ENCODE data around the gene TBX3.

Gene TBX3

GRCh38 chr12:114655934-114656749 is 27.8 kb downstream of the TBX3 start:
- no peak for DNase-seq
- no peak overlapping the region for H2BK12ac ChIP-seq (ENCODE audit: low read length)
- H2AFZ ChIP-seq (ENCODE audit: insufficient read depth, low read length, poor library complexity) = no peak overlapping the region
- no peak overlapping the region for H3K18ac ChIP-seq (ENCODE audit: low read length)
- H3K9me3 ChIP-seq (ENCODE audit: insufficient read depth, low read depth, low read length) = no peaks in the 10 kb centered on the region
- no peak overlapping the region for H3K23ac ChIP-seq (ENCODE audit: low read length)
- H3K79me1 ChIP-seq (ENCODE audit: low read length) = peaks cover 1% of the 10 kb centered on the region
- H2BK5ac ChIP-seq (ENCODE audit: low read depth, low read length, poor library complexity) = no peak overlapping the region
- no peak overlapping the region for H4K91ac ChIP-seq (ENCODE audit: low read depth, low read length)
- H2BK120ac ChIP-seq (ENCODE audit: insufficient read depth, low read length, poor library complexity) = no peak overlapping the region
- no peak overlapping the region for H3K4ac ChIP-seq (ENCODE audit: low read depth, low read length)
- H3K4me2 ChIP-seq (ENCODE audit: low read length) = no peak overlapping the region
- no peaks in the 10 kb centered on the region for H3K79me2 ChIP-seq (ENCODE audit: control insufficient read depth, insufficient read depth, low read length, poor library complexity)
- H3K4me1 ChIP-seq (ENCODE audit: control insufficient read depth in 1 of 2, insufficient read depth in 2 of 2, low read length in 2 of 2) = peaks cover 5 to 13% of the 10 kb centered on the region in 2 experiments
- no peak overlapping the region for H3K4me3 ChIP-seq (ENCODE audit: low read depth, low read length)
- no peak overlapping the region for H3K27ac ChIP-seq (ENCODE audit: low read depth, low read length)
- H3K9ac ChIP-seq (ENCODE audit: low read length) = no peak overlapping the region
- H3K36me3 ChIP-seq (ENCODE audit: control insufficient read depth in 1 of 2, insufficient read depth in 2 of 2, low read length in 2 of 2) = no peaks in the 10 kb centered on the region
- H2AK5ac ChIP-seq (ENCODE audit: low read length) = no peak overlapping the region
- H4K12ac ChIP-seq (ENCODE audit: low read depth, low read length) = no peak overlapping the region
- H3K14ac ChIP-seq (ENCODE audit: low read length) = no peak overlapping the region
- H3K27me3 ChIP-seq (ENCODE audit: insufficient read depth, low read length) = no peaks in the 10 kb centered on the region
- H4K8ac ChIP-seq (ENCODE audit: low read depth, low read length) = no peak overlapping the region
- WGBS (ENCODE audit: extremely low coverage, insufficient coverage, insufficient read length) = no CpG with 5 or more reads among the region's 12 CpGs

DNA sequence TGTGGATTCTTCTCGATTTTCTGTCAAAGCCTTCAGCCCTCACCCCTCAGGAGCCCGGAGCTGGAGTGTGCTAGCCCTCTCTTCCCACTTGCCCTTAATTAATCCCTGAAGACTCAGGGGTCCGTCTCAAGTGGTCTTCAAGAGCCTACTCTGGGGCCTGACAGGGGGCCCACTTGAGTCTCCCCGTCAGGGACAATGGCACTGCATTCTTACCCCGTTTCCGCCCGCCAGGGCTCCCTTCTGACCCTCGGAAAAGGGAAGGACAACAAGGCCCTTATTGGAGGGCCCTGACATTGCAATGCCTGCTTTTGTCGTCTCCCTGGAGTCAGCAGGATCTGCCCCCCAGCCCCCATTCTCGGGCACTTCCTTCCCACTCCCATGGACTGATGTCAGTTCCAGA is 34.4 kb downstream of the TBX3 start:
- no peak overlapping the region for H3K4me3 ChIP-seq (ENCODE audit: low read depth, low read length)
- H4K8ac ChIP-seq (ENCODE audit: low read depth, low read length) = no peak overlapping the region
- H4K12ac ChIP-seq (ENCODE audit: low read depth, low read length) = no peak overlapping the region
- no peak overlapping the region for H3K27ac ChIP-seq (ENCODE audit: low read depth, low read length)
- no peaks in the 10 kb centered on the region for H3K27me3 ChIP-seq (ENCODE audit: insufficient read depth, low read length)
- H3K18ac ChIP-seq (ENCODE audit: low read length) = no peak overlapping the region
- H3K4me1 ChIP-seq (ENCODE audit: control insufficient read depth in 1 of 2, insufficient read depth in 2 of 2, low read length in 2 of 2) = no peaks in the 10 kb centered on the region
- no peak for DNase-seq
- H3K9me3 ChIP-seq (ENCODE audit: insufficient read depth, low read depth, low read length) = no peaks in the 10 kb centered on the region
- no peak overlapping the region for H3K23ac ChIP-seq (ENCODE audit: low read length)
- H3K36me3 ChIP-seq (ENCODE audit: control insufficient read depth in 1 of 2, insufficient read depth in 2 of 2, low read length in 2 of 2) = no peaks in the 10 kb centered on the region
- H2BK12ac ChIP-seq (ENCODE audit: low read length) = no peak overlapping the region
- no peak overlapping the region for H2AK5ac ChIP-seq (ENCODE audit: low read length)
- no peak overlapping the region for H3K4ac ChIP-seq (ENCODE audit: low read depth, low read length)
- no peaks in the 10 kb centered on the region for H3K79me2 ChIP-seq (ENCODE audit: control insufficient read depth, insufficient read depth, low read length, poor library complexity)
- H3K79me1 ChIP-seq (ENCODE audit: low read length) = no peaks in the 10 kb centered on the region
- H3K4me2 ChIP-seq (ENCODE audit: low read length) = no peak overlapping the region
- no peak overlapping the region for H2BK120ac ChIP-seq (ENCODE audit: insufficient read depth, low read length, poor library complexity)
- no CpG with 5 or more reads among the region's 10 CpGs for WGBS (ENCODE audit: extremely low coverage, insufficient coverage, insufficient read length)
- no peak overlapping the region for H3K9ac ChIP-seq (ENCODE audit: low read length)
- no peak overlapping the region for H4K91ac ChIP-seq (ENCODE audit: low read depth, low read length)
- H3K14ac ChIP-seq (ENCODE audit: low read length) = no peak overlapping the region
- no peak overlapping the region for H2BK5ac ChIP-seq (ENCODE audit: low read depth, low read length, poor library complexity)
- H2AFZ ChIP-seq (ENCODE audit: insufficient read depth, low read length, poor library complexity) = no peak overlapping the region

DNA sequence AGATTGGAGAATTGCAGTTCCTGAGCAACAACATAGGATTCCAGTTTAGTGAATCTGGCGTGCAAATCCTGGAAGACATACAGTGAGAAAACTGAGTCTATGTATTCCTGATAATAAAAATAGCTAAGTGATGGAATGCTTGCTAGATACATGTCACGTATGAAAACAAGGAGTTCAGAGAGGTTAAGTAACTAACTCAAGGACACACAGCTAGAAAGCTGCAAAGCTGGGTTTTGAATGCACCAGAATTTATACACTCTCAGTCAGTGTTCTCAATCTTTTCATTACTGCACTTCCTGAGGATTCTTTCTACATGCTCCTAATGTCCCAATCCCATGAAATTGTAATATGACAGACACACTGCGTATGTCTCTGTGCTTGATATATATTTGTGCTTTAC is 35.3 kb downstream of the TBX3 start:
- Histone ChIP-seq H3K9ac (ENCODE audit: low read length) (no peak overlapping the region), H2BK5ac (ENCODE audit: low read depth, low read length, poor library complexity) (no peak overlapping the region), H3K4me3 (ENCODE audit: low read depth, low read length) (no peak overlapping the region)

GRCh38 chr12:114638790-114639435 is 45.1 kb downstream of the TBX3 start:
- no peaks in the 10 kb centered on the region for H3K79me2 ChIP-seq (ENCODE audit: control insufficient read depth, insufficient read depth, low read length, poor library complexity)
- no peak overlapping the region for H4K91ac ChIP-seq (ENCODE audit: low read depth, low read length)
- no peaks in the 10 kb centered on the region for H3K27me3 ChIP-seq (ENCODE audit: insufficient read depth, low read length)
- H3K4ac ChIP-seq (ENCODE audit: low read depth, low read length) = no peak overlapping the region
- H3K23ac ChIP-seq (ENCODE audit: low read length) = no peak overlapping the region
- H3K27ac ChIP-seq (ENCODE audit: low read depth, low read length) = no peak overlapping the region
- H4K8ac ChIP-seq (ENCODE audit: low read depth, low read length) = no peak overlapping the region
- no peak overlapping the region for H2BK5ac ChIP-seq (ENCODE audit: low read depth, low read length, poor library complexity)
- H4K12ac ChIP-seq (ENCODE audit: low read depth, low read length) = no peak overlapping the region
- H3K36me3 ChIP-seq (ENCODE audit: control insufficient read depth in 1 of 2, insufficient read depth in 2 of 2, low read length in 2 of 2) = no peaks in the 10 kb centered on the region
- no CpG with 5 or more reads among the region's 6 CpGs for WGBS (ENCODE audit: extremely low coverage, insufficient coverage, insufficient read length)
- H2AFZ ChIP-seq (ENCODE audit: insufficient read depth, low read length, poor library complexity) = no peak overlapping the region
- no peak overlapping the region for H3K4me2 ChIP-seq (ENCODE audit: low read length)
- no peak overlapping the region for H2BK12ac ChIP-seq (ENCODE audit: low read length)
- DNase-seq = no peak
- no peak overlapping the region for H3K14ac ChIP-seq (ENCODE audit: low read length)
- H3K79me1 ChIP-seq (ENCODE audit: low read length) = peaks cover 2% of the 10 kb centered on the region
- H2BK120ac ChIP-seq (ENCODE audit: insufficient read depth, low read length, poor library complexity) = no peak overlapping the region
- no peak overlapping the region for H3K9ac ChIP-seq (ENCODE audit: low read length)
- no peak overlapping the region for H3K18ac ChIP-seq (ENCODE audit: low read length)
- H3K4me3 ChIP-seq (ENCODE audit: low read depth, low read length) = no peak overlapping the region
- H2AK5ac ChIP-seq (ENCODE audit: low read length) = no peak overlapping the region
- H3K9me3 ChIP-seq (ENCODE audit: insufficient read depth, low read depth, low read length) = no peaks in the 10 kb centered on the region
- H3K4me1 ChIP-seq (ENCODE audit: control insufficient read depth in 1 of 2, insufficient read depth in 2 of 2, low read length in 2 of 2) = peaks cover 5 to 10% of the 10 kb centered on the region in 2 experiments

More for the DNA sequence above, 35.3 kb downstream of the TBX3 start:
- H2AFZ ChIP-seq (ENCODE audit: insufficient read depth, low read length, poor library complexity) = no peak overlapping the region
- H4K91ac ChIP-seq (ENCODE audit: low read depth, low read length) = no peak overlapping the region
- H3K36me3 ChIP-seq (ENCODE audit: control insufficient read depth in 1 of 2, insufficient read depth in 2 of 2, low read length in 2 of 2) = no peaks in the 10 kb centered on the region
- no peak overlapping the region for H3K4ac ChIP-seq (ENCODE audit: low read depth, low read length)
- no peaks in the 10 kb centered on the region for H3K27me3 ChIP-seq (ENCODE audit: insufficient read depth, low read length)
- H3K4me1 ChIP-seq (ENCODE audit: control insufficient read depth in 1 of 2, insufficient read depth in 2 of 2, low read length in 2 of 2) = no peaks in the 10 kb centered on the region
- H3K14ac ChIP-seq (ENCODE audit: low read length) = no peak overlapping the region
- no peaks in the 10 kb centered on the region for H3K79me1 ChIP-seq (ENCODE audit: low read length)
- H4K12ac ChIP-seq (ENCODE audit: low read depth, low read length) = no peak overlapping the region
- H3K23ac ChIP-seq (ENCODE audit: low read length) = no peak overlapping the region
- no peak overlapping the region for H2AK5ac ChIP-seq (ENCODE audit: low read length)
- no peak overlapping the region for H2BK12ac ChIP-seq (ENCODE audit: low read length)
- no peak for DNase-seq
- H3K4me2 ChIP-seq (ENCODE audit: low read length) = no peak overlapping the region
- H3K9me3 ChIP-seq (ENCODE audit: insufficient read depth, low read depth, low read length) = no peaks in the 10 kb centered on the region
- H2BK120ac ChIP-seq (ENCODE audit: insufficient read depth, low read length, poor library complexity) = no peak overlapping the region
- no peak overlapping the region for H4K8ac ChIP-seq (ENCODE audit: low read depth, low read length)
- H3K27ac ChIP-seq (ENCODE audit: low read depth, low read length) = no peak overlapping the region
- H3K79me2 ChIP-seq (ENCODE audit: control insufficient read depth, insufficient read depth, low read length, poor library complexity) = no peaks in the 10 kb centered on the region
- WGBS (ENCODE audit: extremely low coverage, insufficient coverage, insufficient read length) = no CpG with 5 or more reads among the region's 3 CpGs
- no peak overlapping the region for H3K18ac ChIP-seq (ENCODE audit: low read length)
